SK-N-SH treated with all-trans-retinoic acid at 6 μM for 48 hours (cell line): ENCODE measurements around the gene ZCCHC9.

Source experiments
- ARNTL ChIP-seq: fragments of 450-650 bp; formaldehyde crosslinking; IDR thresholded peaks from 2 replicates; pipeline ENCODE4 v1.5.0; 2020; ENCODE audit warnings: low read depth, mild to moderate bottlenecking, moderate library complexity, borderline replicate concordance
- CREB5 ChIP-seq: fragments of 250-450 bp; sonication (Bioruptor Pico); IDR thresholded peaks from 2 replicates; pipeline ENCODE4 v1.5.1; 2020; ENCODE audit warnings: low read depth, mild to moderate bottlenecking, moderate library complexity
- ESRRG ChIP-seq: fragments of 250-450 bp; sonication (Bioruptor Pico); IDR thresholded peaks from 2 replicates; pipeline ENCODE4 v1.6.1; 2021; ENCODE audit warnings: mild to moderate bottlenecking
- GLIS3 ChIP-seq: fragments of 250-450 bp; sonication (Bioruptor Pico); IDR thresholded peaks from 2 replicates; pipeline ENCODE4 v1.5.0; 2020; ENCODE audit warnings: mild to moderate bottlenecking, moderate library complexity
- PATZ1 ChIP-seq: fragments of 250-450 bp; sonication (Bioruptor Pico); IDR thresholded peaks from 2 replicates; pipeline ENCODE4 v1.8.0; 2020; ENCODE audit warnings: mild to moderate bottlenecking, moderate library complexity, borderline replicate concordance
- PPARA ChIP-seq: fragments of 250-450 bp; sonication (Bioruptor Pico); IDR thresholded peaks from 2 replicates; pipeline ENCODE4 v1.5.0; 2020; ENCODE audit warnings: mild to moderate bottlenecking, borderline replicate concordance
- RARB ChIP-seq: fragments of 250-450 bp; sonication (Bioruptor Pico); IDR thresholded peaks from 2 replicates; pipeline ENCODE4 v1.8.0; 2021; ENCODE audit warnings: mild to moderate bottlenecking, moderate library complexity
- SNAI2 ChIP-seq: fragments of 250-450 bp; sonication (Bioruptor Pico); IDR thresholded peaks from 2 replicates; pipeline ENCODE4 v1.5.0; 2020; ENCODE audit warnings: mild to moderate bottlenecking, moderate library complexity
- TSHZ2 ChIP-seq: fragments of 250-450 bp; sonication (Bioruptor Pico); IDR thresholded peaks from 2 replicates; pipeline ENCODE4 v1.5.0; 2020; ENCODE audit warnings: mild to moderate bottlenecking, moderate library complexity
- ZC3H10 ChIP-seq: fragments of 250-450 bp; sonication (Bioruptor Pico); IDR thresholded peaks from 2 replicates; pipeline ENCODE4 v1.5.1; 2021; ENCODE audit warnings: mild to moderate bottlenecking, moderate library complexity
- ZFP3 ChIP-seq: fragments of 250-450 bp; sonication (Bioruptor Pico); IDR thresholded peaks from 2 replicates; pipeline ENCODE4 v1.5.0; 2020; ENCODE audit warnings: mild to moderate bottlenecking, moderate library complexity
- ZFP30 ChIP-seq: fragments of 450-650 bp; formaldehyde crosslinking; IDR thresholded peaks from 2 replicates; pipeline ENCODE4 v1.5.0; 2022; ENCODE audit warnings: mild to moderate bottlenecking, moderate library complexity
- TF ChIP-seq, protein P1 (sequence below): fragments of 250-450 bp; sonication (Bioruptor Pico); IDR thresholded peaks from 2 replicates; pipeline ENCODE4 v1.5.1; 2021; ENCODE audit warnings: mild to moderate bottlenecking, moderate library complexity
- TF ChIP-seq, protein P2 (sequence below): fragments of 250-450 bp; sonication (Bioruptor Pico); IDR thresholded peaks from 2 replicates; pipeline ENCODE4 v1.8.0; 2021; ENCODE audit warnings: low read depth, mild to moderate bottlenecking, moderate library complexity, borderline replicate concordance

DNA sequence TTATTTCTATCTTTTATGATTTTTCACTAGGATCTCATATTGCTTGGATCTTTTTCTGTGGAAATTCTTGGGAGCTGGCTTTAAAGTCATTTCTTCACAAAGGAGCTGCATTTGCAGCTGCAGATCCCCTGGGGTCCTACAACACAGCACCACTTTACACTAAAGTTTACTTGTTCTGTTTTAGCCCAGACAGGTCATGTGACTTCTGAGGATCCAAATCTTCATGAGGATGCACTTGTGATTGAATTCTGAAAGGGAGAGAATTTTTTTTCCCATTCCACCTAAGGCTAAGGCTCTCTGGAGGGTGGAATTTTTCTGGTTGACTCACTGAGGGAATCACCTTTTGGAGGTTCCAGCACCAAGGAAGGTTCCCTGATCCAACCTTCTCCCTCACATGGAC, 49.1 kb downstream of the ZCCHC9 start:
- TF ChIP-seq, protein P1, sequence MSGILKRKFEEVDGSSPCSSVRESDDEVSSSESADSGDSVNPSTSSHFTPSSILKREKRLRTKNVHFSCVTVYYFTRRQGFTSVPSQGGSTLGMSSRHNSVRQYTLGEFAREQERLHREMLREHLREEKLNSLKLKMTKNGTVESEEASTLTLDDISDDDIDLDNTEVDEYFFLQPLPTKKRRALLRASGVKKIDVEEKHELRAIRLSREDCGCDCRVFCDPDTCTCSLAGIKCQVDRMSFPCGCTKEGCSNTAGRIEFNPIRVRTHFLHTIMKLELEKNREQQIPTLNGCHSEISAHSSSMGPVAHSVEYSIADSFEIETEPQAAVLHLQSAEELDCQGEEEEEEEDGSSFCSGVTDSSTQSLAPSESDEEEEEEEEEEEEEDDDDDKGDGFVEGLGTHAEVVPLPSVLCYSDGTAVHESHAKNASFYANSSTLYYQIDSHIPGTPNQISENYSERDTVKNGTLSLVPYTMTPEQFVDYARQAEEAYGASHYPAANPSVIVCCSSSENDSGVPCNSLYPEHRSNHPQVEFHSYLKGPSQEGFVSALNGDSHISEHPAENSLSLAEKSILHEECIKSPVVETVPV (CRISPR knock-in tag), result no peak
- TF ChIP-seq PATZ1 (CRISPR knock-in tag), result no peak
- no peak for TF ChIP-seq ZFP30 (CRISPR knock-in tag)
- TF ChIP-seq ARNTL (CRISPR knock-in tag), result no peak
- TF ChIP-seq, protein P2, sequence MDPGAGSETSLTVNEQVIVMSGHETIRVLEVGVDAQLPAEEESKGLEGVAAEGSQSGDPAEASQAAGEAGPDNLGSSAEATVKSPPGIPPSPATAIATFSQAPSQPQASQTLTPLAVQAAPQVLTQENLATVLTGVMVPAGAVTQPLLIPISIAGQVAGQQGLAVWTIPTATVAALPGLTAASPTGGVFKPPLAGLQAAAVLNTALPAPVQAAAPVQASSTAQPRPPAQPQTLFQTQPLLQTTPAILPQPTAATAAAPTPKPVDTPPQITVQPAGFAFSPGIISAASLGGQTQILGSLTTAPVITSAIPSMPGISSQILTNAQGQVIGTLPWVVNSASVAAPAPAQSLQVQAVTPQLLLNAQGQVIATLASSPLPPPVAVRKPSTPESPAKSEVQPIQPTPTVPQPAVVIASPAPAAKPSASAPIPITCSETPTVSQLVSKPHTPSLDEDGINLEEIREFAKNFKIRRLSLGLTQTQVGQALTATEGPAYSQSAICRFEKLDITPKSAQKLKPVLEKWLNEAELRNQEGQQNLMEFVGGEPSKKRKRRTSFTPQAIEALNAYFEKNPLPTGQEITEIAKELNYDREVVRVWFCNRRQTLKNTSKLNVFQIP (CRISPR knock-in tag), result no peak
- no peak for TF ChIP-seq GLIS3 (CRISPR knock-in tag)
- no peak for TF ChIP-seq ZC3H10
- TF ChIP-seq ESRRG (CRISPR knock-in tag), result no peak
- TF ChIP-seq PPARA, result no peak
- TF ChIP-seq SNAI2 (CRISPR knock-in tag), result no peak
- no peak for TF ChIP-seq RARB (CRISPR knock-in tag)
- TF ChIP-seq TSHZ2 (CRISPR knock-in tag), result no peak
- no peak for TF ChIP-seq ZFP3 (CRISPR knock-in tag)
- no peak for TF ChIP-seq CREB5
